Stimulated activated CD8-positive, alpha-beta memory T cell treated with anti-CD3 and anti-CD28 coated beads, Interleukin-12 subunit alpha, Interleukin-12 subunit beta, amount 100 ng/mL, for 4 hours (primary cell): ENCODE data around the gene ACAA1.
A peak's percentile ranks its signal among the peaks of the same experiment; 100 is the strongest.

Experiments
- DNase-seq: peaks from one replicate; pipeline ENCODE4 v3.0.0-alpha.2; 2020; ENCODE audit warnings: low read depth

The ACAA1 gene

GRCh38 chr3:38118421-38119247, 18.3 kb downstream of the ACAA1 start:
- DNase-seq = no peak

DNA sequence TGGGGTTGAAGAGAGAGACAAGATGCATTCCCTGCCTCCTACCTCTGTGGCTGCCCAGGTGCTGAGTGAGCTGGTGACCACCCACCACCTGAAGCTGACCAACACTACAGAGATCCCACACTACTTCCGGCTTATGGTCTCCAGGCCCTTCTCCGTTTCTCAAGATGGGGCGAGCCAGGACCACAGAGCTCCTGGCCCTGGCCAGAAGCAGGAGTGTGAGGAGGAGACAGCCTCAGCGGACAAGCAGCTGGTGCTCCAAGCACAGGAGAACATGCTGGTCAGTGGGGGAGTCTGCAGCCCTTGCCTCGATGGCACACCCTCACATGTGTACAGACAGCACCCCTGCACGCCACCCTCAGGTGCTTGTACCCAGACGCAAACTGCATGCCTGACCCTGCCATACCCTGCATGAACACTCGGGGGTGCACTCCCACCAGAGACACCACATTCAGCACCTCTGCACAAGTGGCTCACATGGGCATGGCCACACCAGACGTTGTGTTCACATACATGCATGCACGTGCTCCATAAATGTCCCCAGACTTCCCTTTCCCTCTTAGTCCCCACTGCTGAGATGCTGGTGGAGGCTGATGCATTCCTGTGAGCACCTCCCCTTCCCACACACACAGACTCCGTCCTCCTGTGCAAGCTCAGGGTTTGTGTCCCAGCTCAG, 19.0 kb downstream of the ACAA1 start:
- DNase-seq = peak; percentile 32

DNA sequence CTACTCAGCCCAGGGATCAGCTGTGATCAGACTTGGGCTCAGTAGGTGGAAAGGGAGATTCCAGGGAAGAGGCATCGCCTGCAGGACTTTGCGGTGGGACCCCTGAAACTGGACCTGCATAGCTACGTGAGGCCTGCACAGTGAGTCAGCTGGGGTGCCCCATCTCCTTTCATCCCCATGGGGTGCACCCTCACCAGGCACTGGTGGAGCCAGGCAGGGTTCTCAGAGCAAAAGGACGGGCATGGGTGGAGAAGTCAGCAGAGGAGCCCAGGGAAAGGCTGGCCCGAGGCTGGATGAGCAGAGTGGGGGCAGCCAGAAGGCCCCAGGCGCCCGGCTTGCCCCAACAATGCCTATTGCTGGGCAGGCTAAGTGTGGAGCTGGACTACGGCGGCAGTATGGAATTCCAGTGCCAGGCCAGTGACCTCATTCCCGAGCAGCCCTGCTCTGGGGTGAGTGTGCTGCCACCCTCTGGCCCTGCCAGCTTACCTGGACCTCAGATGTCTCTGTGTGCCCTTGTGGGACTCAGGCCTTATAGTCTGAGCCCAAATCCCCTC, 19.7 kb downstream of the ACAA1 start:
- no peak for DNase-seq

DNA sequence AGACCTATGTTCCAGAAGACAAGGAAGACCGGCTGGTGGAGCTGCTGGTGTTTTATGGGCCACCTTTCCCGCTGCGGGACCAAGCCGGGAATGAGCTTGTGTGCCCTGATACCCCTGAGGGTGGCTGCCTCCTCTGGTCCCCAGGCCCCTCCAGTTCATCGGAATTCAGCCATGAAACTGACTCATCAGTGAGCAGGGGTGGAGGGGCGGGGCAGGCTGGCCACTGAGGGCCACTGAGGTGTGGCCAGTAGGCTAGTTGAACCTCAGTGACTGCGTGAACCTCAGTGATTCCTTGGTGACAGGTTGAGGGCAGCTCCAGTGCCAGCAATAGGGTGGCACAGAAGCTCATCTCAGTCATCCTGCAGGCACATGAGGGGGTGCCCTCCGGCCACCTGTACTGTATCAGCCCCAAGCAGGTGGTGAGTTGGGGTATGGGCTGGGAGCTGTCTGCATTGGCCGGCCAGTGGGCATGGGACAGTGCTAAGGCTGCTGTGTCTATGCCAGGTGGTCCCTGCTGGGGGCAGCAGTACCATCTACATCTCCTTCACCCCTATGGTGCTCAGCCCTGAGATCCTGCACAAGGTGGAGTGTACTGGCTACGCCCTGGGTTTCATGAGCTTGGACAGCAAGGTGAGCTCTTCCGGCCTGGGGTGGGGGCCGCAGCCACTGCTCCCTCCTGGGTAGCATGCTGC, 20.3 kb downstream of the ACAA1 start:
- DNase-seq = no peak

DNA sequence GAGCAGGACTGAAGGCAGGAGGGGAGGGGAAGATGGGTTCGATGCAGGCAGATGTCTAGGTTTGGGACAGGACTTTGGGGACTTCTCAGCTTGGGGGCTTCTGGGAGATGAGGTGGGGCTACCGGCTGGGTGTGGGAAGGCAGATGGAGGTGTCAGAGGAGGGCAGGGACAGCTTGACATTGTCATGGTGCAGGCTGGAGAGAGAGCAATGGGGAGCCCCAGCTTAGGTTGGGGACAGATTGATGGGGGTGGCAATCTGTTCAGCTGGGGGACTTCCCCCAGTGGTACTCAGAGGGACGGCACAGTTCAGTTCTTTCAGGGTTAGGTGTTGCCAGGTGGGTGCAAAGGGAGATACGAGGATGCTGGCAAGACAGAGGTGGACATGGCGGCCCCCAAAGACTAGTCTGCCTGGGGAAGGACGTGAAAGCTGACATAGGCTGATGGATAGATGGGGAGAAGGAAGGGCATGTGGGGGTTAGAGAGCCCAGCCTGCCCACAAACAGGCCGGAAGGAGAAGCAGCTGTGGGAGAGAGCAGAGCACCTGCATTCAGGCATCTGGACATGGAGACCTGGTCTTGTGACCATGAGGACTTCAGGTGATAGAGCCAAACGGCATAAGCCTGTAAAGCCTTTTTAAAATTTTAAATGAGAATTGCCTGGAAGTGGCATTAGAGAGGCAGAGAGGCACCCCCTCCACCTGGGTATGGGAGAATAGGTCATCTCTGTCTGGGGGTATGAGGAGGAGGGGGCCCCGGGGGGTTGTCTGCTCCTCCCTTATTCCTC, 21.1 kb downstream of the ACAA1 start:
- no peak for DNase-seq

- DNase-seq = no peak
Observed at GRCh38 chr3:38114875-38115644, 21.9 kb downstream of the ACAA1 start.

GRCh38 chr3:38114052-38114874, 22.7 kb downstream of the ACAA1 start:
- DNase-seq = no peak

- no peak for DNase-seq
Observed at GRCh38 chr3:38112378-38112761, 24.6 kb downstream of the ACAA1 start.

GRCh38 chr3:38111696-38112377, 25.1 kb downstream of the ACAA1 start:
- DNase-seq = no peak

GRCh38 chr3:38111201-38111600, 25.7 kb downstream of the ACAA1 start:
- DNase-seq = no peak

- DNase-seq = no peak
Observed at GRCh38 chr3:38110314-38111050, 26.4 kb downstream of the ACAA1 start.

- DNase-seq = no peak
Observed at GRCh38 chr3:38109580-38110313, 27.2 kb downstream of the ACAA1 start.

GRCh38 chr3:38108649-38109579, 28.0 kb downstream of the ACAA1 start:
- DNase-seq = no peak

- no peak for DNase-seq
Observed at GRCh38 chr3:38107911-38108648, 28.8 kb downstream of the ACAA1 start.

- no peak for DNase-seq
Observed at GRCh38 chr3:38105525-38105924, 31.4 kb downstream of the ACAA1 start.

DNA sequence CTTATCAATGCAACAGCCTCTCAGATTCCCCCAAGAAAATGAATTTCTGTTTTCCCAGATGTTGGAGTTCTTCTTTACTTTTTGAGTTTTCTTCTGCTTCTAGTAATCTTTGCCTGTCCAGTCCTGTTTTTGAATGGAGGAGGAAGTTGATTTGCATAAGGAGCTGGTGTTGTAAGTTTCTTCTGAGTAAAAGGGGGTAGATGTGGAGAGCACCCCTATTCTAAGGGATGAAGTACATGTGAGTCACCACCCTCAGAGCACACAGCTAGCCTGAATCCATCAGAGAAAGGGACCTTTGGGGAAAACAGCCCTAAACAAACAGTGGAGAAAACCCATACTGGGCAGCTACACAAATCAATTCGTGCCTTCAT, 34.5 kb downstream of the ACAA1 start:
- DNase-seq = no peak
